Fibroblast of lung (primary cell): Measurements from ENCODE around the gene CHEK2.

ENCODE experiments used
- CTCF ChIP-seq, 2 donors: IDR thresholded peaks in 1 of 2; conservative IDR thresholded peaks in 1 of 2; 1 replicate in 1 of 2; 2 replicates in 1 of 2; pipeline ENCODE4 v1.5.1; 2011 to 2012; ENCODE audit warnings: low read length in 2 of 2, control low read depth in 1 of 2, inconsistent platforms in 1 of 2, low read depth in 1 of 2, mild to moderate bottlenecking in 1 of 2
- EZH2 ChIP-seq: IDR thresholded peaks from 2 replicates; pipeline ENCODE4 v1.5.1; 2012; ENCODE audit warnings: low read length, control low read depth, mild to moderate bottlenecking; ENCODE audit errors: missing control alignments

GRCh38 chr22:28639321-28639720, 102.3 kb downstream of the CHEK2 start:
- TF ChIP-seq CTCF (conservative IDR thresholded peaks at IDR 0.05 in 1 of 2, IDR thresholded peaks at IDR 0.05 in 1 of 2; ENCODE audit: low read depth in 1 of 2, low read length in 2 of 2) (no peak), EZH2 (no peak)
